GM12875 (cell line): ENCODE results near the gene MEIOSIN.
"Not testable (repeated sequence)": the region's sequence is repeated elsewhere in the genome, so short reads cannot be mapped to it uniquely, and the experiment has no call there.

Source experiments
- H3K4me3 ChIP-seq: one replicate; pipeline ENCODE4 v1.5.1; 2011; ENCODE audit warnings: low read depth, low read length, control low read depth
- CTCF ChIP-seq: IDR thresholded peaks from 2 replicates; pipeline ENCODE4 v1.5.1; 2011; ENCODE audit warnings: low read depth, mild to moderate bottlenecking, control low read depth, inconsistent platforms, low read length, moderate library complexity, borderline replicate concordance; ENCODE audit not compliant: insufficient read depth

Gene MEIOSIN

GRCh38 chr19:45713141-45713540, 20.1 kb upstream of the MEIOSIN start:
- no peak overlapping the region for H3K4me3 ChIP-seq
- no peak for TF ChIP-seq CTCF

GRCh38 chr19:45715139-45715538, 18.1 kb upstream of the MEIOSIN start:
- H3K4me3 ChIP-seq = no peak overlapping the region
- TF ChIP-seq CTCF = no peak

- TF ChIP-seq CTCF = no peak
- peak overlapping the region; percentile 75 for H3K4me3 ChIP-seq
Measured at GRCh38 chr19:45716359-45717130, 16.7 kb upstream of the MEIOSIN start.

GRCh38 chr19:45717131-45717982, 15.9 kb upstream of the MEIOSIN start:
- no peak for TF ChIP-seq CTCF
- peak overlapping the region; percentile 75 for H3K4me3 ChIP-seq

- peak overlapping the region; percentile 47 for H3K4me3 ChIP-seq
- TF ChIP-seq CTCF = no peak
Measured at GRCh38 chr19:45717983-45718650, 15.1 kb upstream of the MEIOSIN start.

- not testable (repeated sequence) for H3K4me3 ChIP-seq
Measured at GRCh38 chr19:45720065-45720464, 13.2 kb upstream of the MEIOSIN start.

- not testable (repeated sequence) for H3K4me3 ChIP-seq
Measured at GRCh38 chr19:45728683-45729082, 4.6 kb upstream of the MEIOSIN start.

- no peak for TF ChIP-seq CTCF
- H3K4me3 ChIP-seq = peak overlapping the region; percentile 83
Measured at GRCh38 chr19:45729800-45730290, 3.4 kb upstream of the MEIOSIN start.
